D721Med (cell line): ENCODE data around the gene SDK1.

Source experiments
- DNase-seq: peaks from one replicate; pipeline ENCODE4 v3.0.0; 2011; ENCODE audit warnings: low spot score; ENCODE audit not compliant: insufficient read length
- FAIRE-seq: peaks from 2 replicates; lab custom pipeline; 2011; peaks lifted over from hg19 to GRCh38; lab: Jason Lieb, UNC
- TF ChIP-seq, protein P1 (sequence below): IDR thresholded peaks from 2 replicates; pipeline ENCODE4 v1.5.1; 2012; ENCODE audit warnings: mild to moderate bottlenecking, control low read depth; ENCODE audit not compliant: insufficient read depth; ENCODE audit errors: missing control alignments

SDK1 gene

DNA sequence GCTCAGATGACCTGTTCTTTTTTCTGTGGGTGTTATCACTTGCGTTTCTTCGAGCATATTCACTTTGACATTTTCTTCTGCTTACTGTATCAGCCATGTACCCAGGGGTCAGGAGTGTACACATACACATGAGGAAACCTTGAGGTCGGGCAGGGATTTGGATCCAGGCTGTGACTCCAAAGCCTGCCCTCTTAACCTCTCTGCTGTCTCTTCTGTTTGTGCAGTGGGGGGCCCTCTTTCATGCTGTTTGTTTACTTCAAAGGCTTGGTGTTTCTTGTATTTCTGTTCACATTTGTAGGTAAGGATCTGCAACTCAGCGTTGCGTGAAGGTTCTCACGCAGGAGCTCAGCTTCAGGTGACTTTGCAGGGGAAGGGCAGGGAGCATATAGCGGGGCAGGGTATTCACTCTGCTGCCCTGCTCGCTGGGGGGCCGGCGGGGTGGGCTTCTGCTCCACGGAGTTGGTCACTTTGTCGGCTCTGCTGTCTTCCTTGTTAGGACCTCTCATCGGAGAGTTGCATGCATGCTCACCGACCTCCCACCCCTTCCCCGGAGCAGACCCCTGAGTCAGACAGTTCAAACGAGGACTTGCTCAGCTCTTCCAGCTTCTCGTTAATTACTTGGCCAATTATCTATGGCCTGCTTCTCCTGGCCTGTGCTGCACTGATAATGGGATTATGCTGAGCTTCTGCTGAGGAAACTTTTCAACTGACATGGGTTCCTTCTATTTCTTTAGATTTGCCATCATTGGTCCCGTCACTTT is 77.5 kb downstream of the SDK1 start:
- DNase-seq (no peak), FAIRE-seq (no peak)
- TF ChIP-seq, protein P1, sequence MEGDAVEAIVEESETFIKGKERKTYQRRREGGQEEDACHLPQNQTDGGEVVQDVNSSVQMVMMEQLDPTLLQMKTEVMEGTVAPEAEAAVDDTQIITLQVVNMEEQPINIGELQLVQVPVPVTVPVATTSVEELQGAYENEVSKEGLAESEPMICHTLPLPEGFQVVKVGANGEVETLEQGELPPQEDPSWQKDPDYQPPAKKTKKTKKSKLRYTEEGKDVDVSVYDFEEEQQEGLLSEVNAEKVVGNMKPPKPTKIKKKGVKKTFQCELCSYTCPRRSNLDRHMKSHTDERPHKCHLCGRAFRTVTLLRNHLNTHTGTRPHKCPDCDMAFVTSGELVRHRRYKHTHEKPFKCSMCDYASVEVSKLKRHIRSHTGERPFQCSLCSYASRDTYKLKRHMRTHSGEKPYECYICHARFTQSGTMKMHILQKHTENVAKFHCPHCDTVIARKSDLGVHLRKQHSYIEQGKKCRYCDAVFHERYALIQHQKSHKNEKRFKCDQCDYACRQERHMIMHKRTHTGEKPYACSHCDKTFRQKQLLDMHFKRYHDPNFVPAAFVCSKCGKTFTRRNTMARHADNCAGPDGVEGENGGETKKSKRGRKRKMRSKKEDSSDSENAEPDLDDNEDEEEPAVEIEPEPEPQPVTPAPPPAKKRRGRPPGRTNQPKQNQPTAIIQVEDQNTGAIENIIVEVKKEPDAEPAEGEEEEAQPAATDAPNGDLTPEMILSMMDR: no peak

DNA sequence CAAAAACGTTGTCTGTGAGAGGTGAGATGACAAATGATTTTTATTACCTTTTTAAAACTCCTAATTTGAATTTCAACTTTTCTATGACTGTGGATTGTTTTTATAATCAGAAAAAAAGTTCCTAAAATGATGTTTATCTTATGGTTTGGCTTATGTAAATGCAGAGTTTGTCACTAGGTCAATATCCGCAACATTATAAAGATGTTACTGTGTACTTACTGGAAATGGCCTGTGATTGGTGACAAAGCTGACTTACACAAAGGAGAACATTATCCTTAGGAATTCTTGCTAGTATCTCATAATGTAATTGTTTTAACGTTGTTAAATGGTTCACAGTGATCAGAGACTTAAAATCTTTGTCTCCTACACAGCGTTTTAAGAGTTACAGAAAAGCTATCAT is 79.0 kb downstream of the SDK1 start:
- no peak for FAIRE-seq
- no peak for DNase-seq
- TF ChIP-seq, protein P1: no peak

DNA sequence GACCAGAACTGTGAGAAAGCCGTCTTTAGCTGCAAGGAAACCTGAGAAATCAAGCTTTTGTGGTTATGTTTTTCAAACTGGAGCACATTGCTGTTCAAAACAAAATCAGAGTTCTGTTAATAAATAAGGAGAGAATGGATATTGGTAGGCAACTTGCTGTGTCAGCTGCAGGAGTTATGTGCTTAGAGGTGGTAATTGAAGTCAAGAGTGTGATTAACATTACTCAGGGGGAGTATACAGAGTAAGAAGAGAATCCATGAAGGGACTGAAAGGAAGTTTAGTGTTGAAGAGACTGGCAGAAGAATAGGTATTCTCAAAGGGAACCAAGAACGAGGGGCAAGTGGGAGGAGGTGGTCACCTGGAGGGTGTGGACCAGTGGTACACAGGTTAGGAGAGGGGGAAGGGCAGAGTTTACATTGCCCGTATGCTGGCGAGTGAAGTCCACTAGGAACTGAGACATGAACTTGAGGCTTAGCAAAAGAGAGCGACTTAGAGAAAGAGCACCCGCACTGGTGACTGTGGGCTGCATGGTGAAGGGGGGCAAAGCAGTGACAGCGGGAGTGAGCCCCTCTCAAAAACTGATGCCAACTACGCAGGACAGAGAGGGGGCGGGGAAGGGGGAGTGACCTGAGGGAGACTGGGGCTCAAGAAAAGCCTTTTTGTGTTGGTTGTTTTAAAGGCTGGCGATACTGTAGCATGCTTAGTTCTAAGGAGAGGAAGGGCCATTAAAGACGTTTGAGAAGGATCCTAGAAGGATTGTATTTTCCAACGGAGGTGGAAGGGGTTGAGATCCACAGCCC is 80.0 kb downstream of the SDK1 start:
- FAIRE-seq (no peak), DNase-seq (no peak)
- TF ChIP-seq, protein P1: no peak

DNA sequence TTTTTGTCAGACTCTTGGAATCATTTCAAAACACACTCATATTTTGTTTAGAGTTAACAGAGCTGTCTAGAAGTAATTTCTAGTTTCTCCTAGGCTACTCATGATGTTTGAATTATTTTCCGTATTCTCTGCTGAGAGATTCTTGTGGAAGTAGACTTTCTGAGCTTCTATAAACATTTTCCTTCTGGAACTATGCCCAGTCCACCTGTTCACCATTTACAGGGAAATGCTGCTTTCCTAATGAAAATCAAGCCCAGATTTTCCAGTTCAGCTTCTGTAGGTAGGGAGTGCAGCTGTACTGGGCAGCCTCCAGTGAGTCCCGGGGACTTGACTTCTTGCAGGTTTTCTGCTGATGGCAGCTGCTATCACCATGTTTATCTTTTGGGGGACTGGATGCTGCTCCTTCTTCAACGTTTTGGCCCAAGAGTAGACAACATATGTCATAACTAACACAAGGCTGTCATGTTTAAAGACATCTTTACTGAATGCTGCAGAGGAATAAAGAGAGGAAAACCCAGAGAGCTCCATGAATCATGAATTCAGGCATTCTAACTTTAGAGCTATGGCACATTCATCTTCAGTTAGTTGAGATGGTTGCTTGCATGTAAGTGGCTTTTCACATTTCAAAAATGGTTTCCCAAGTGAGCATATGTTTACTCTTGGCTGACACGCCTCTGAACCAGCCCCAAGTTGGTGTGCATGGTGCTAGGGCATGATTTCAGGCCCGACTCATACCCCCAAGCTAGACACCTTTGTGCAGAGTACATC is 85.6 kb downstream of the SDK1 start:
- no peak for FAIRE-seq
- TF ChIP-seq, protein P1: no peak

DNA sequence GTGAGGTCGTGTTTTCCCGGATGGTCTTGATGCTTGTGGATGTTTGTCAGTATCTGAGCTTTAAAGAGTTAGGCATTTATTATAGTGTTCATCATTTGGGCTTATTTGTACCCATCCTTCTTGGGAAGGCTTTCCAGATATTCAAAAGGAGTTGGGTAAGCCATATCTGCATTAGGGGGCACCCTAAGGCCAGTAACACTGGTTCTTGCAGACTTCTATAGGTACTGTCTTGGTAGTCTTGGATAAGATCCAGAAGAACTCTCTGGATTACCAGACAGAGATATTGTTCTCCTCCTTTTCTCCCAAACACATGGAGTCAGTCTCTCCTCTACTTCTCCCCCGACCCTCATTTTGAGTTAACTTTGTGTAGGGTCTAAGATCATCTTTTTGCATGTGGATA is 92.8 kb downstream of the SDK1 start:
- FAIRE-seq (no peak), DNase-seq (no peak)
- TF ChIP-seq, protein P1: no peak

More for the DNA sequence above, 85.6 kb downstream of the SDK1 start:
- DNase-seq: no peak

DNA sequence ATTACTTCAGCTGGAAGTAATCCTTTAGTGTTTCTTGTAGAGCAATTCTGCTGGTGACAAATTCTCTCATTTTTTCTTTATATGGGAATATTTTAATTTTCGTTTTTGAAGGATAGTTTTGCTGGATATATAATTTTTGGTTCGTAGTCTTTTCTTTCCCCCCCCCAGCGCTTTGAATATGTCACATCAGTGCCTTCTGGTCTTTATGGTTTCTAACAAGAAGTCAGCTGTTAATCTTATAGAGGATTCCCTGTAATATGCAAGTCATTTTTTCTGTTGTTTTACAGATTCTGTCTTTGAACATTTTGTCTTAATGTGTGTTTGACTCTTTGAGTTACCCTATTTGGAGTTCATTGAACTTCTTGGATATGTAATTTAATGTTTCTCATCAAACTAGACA is 96.3 kb downstream of the SDK1 start:
- DNase-seq (no peak), FAIRE-seq (no peak)
- TF ChIP-seq, protein P1: no peak
